Adipocyte (in vitro differentiated cells): ENCODE measurements around the gene ZFP91.

Experiments
- DNase-seq: peaks from one replicate; pipeline ENCODE4 v3.0.0-alpha.2; 2015; ENCODE audit warnings: low read depth
- H3K27me3 ChIP-seq: replicated peaks from 2 replicates; pipeline ENCODE4 v1.7.0; 2013; ENCODE audit warnings: mild to moderate bottlenecking, low read length, moderate library complexity; ENCODE audit not compliant: control insufficient read depth, insufficient read depth
- H3K36me3 ChIP-seq: 2 replicates; pipeline ENCODE4 v1.7.0; 2013; ENCODE audit warnings: low read length, mild to moderate bottlenecking, moderate library complexity; ENCODE audit not compliant: control insufficient read depth, insufficient read depth, severe bottlenecking
- H3K4me1 ChIP-seq: 2 replicates; pipeline ENCODE4 v1.7.0; 2013; ENCODE audit warnings: mild to moderate bottlenecking, low read length, moderate library complexity; ENCODE audit not compliant: control insufficient read depth, insufficient read depth
- H3K4me3 ChIP-seq: 2 replicates; pipeline ENCODE4 v1.7.0; 2013; ENCODE audit warnings: mild to moderate bottlenecking, low read length, moderate library complexity
- H3K9ac ChIP-seq: 2 replicates; pipeline ENCODE4 v1.7.0; 2013; ENCODE audit warnings: mild to moderate bottlenecking, low read length, moderate library complexity
- H3K9me3 ChIP-seq: 2 replicates; pipeline ENCODE4 v1.7.0; 2013; ENCODE audit warnings: mild to moderate bottlenecking, low read length, moderate library complexity; ENCODE audit not compliant: control insufficient read depth

ZFP91 gene

DNA sequence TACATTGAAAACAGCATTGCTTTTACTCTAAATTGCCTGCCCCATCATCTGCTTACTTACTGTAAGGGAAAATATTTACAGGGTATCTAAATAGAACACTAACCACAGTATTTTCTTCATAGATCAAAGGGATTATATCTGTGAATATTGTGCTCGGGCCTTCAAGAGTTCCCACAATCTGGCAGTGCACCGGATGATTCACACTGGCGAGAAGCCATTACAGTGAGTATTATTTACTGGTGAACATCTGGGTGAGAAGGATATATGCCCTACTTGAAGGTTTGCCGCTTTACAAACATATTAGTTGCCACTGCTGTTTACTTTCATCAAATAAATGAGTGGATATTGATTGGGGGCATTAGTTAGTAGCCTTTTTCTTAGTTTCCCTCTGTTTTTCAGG, 37.7 kb downstream of the ZFP91 start:
- DNase-seq = peak; percentile 80
- Histone ChIP-seq H3K36me3 (peaks cover 88% of the 10 kb centered on the region), H3K4me3 (peak overlapping the region; percentile 16), H3K9me3 (no peaks in the 10 kb centered on the region), H3K4me1 (peaks cover 40% of the 10 kb centered on the region), H3K27me3 (no peaks in the 10 kb centered on the region), H3K9ac (peak overlapping the region; percentile 3)

DNA sequence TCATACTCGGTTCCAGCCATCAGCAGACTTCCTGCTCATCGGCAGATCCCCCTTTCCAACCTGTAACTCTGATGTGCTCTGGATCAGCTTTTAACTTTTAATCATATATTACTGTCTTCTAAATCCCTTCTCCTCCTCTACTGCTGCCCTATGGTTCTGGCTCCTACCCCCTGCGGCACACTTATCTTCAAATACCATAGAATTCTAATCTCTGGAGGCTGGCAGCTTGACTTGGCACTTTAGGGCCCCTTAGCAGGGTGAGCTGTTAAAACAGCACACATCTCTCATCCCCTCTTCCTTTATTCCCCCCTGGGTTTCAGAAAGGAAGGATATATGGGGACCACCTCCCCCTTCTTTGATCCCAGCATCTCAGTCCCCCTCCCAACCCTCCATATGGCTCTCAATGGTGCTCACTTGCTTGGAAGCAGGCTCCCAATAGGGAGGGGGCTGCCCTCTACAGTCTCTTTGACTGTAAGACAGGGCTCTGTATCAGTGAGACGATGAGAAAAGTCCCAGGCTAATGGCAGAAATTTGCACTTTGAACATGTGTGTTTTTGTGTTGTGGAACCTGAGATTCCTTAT, 39.2 kb downstream of the ZFP91 start:
- Histone ChIP-seq H3K27me3 (no peaks in the 10 kb centered on the region), H3K9ac (peak overlapping the region; percentile 14), H3K4me3 (no peak overlapping the region), H3K9me3 (no peaks in the 10 kb centered on the region), H3K4me1 (peaks cover 40% of the 10 kb centered on the region), H3K36me3 (peaks cover 87% of the 10 kb centered on the region)
- DNase-seq = no peak

DNA sequence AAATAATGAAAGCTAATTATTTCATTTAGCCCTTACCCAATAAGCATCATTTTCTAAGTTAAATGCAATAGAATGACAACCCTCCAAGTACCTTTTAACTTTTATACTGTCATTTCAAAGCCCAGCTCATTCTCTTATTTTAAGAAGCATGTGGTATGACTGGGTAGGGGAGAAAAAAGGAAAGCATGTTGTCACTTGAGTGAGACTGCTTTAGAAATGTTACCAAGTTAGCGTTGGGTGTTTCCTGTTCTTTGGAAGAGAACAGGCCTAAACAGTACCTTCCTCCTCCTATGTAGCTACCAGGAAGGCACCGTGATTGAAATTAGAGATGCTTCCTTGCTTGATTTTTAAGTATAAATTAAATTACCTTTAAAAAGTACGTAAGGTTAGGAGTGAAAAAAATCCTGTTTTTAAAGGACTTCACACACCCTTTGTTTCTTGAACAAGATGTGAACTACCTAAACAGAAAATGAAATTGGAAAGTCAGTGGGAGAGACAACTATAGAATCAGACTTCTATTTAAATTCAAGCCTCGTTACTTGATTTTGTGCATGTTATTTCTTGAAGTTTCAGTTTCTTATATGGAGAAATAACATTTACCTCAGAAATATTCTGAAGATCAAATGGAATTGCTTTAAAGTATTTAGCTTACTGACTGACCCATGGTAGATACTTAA, 42.9 kb downstream of the ZFP91 start:
- DNase-seq = no peak
- Histone ChIP-seq H3K4me1 (peaks cover 50% of the 10 kb centered on the region), H3K9me3 (no peaks in the 10 kb centered on the region), H3K27me3 (no peaks in the 10 kb centered on the region), H3K9ac (no peak overlapping the region), H3K36me3 (peaks cover 82% of the 10 kb centered on the region), H3K4me3 (no peak overlapping the region)

DNA sequence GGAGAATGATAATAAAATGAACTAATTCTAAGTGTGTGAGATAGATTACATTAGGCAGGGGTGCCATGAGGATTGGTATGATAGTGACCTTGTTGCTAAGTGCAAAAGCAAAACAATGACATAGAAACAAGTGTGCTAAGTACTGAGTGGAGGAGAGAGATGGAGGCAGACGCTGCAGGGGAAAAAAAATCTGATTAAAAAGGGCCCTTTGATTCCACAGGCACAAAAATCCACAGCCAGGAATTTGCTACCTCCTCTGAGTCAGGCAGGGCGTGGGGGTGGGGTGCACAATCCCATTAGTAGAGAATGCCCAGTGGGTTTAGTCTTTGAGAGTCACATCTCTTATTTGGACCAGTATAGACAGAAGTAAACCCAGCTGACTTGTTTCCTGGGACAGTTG, 43.5 kb downstream of the ZFP91 start, which contains the start of gene CNTF:
TSS of gene CNTF (plus strand) at position 322 of the 400 bp plus-strand sequence. CDS start 88 bp downstream, outside the sequence.
- peaks cover 76% of the 10 kb centered on the region for H3K36me3 ChIP-seq
- H3K4me3 ChIP-seq = no peak within 1 kb of the TSS
- peaks cover 50% of the 10 kb centered on the region for H3K4me1 ChIP-seq

DNA sequence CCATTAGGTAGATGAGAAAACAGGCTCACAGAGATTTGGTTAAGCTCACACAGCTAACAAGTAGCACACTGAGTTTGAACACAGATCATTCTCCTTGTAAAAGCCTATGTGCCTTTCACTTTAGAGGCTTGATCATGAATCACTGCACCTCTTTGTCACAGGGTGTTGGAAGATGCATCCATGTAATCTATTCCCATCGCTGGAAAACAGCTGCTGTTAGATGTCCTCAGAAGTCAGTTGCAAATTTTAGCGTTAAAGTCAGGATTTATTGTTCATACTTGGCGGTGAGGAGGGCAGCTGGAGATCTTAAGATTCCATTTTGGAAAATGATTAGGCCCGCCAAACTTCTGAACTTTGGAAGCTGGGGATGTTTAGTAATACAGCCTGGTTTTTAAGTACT, 46.2 kb downstream of the ZFP91 start:
- no peak overlapping the region for H3K9ac ChIP-seq
- no peak overlapping the region for H3K4me3 ChIP-seq
- peaks cover 47% of the 10 kb centered on the region for H3K4me1 ChIP-seq
- H3K36me3 ChIP-seq = peaks cover 50% of the 10 kb centered on the region
- H3K27me3 ChIP-seq = no peaks in the 10 kb centered on the region
- no peaks in the 10 kb centered on the region for H3K9me3 ChIP-seq
- DNase-seq = no peak

More for the DNA sequence above, 43.5 kb downstream of the ZFP91 start, which contains the start of gene CNTF:
- Histone ChIP-seq H3K27me3 (no peaks in the 10 kb centered on the region), H3K9ac (no peak within 1 kb of the TSS), H3K9me3 (no peaks in the 10 kb centered on the region)
- DNase-seq = no peak

DNA sequence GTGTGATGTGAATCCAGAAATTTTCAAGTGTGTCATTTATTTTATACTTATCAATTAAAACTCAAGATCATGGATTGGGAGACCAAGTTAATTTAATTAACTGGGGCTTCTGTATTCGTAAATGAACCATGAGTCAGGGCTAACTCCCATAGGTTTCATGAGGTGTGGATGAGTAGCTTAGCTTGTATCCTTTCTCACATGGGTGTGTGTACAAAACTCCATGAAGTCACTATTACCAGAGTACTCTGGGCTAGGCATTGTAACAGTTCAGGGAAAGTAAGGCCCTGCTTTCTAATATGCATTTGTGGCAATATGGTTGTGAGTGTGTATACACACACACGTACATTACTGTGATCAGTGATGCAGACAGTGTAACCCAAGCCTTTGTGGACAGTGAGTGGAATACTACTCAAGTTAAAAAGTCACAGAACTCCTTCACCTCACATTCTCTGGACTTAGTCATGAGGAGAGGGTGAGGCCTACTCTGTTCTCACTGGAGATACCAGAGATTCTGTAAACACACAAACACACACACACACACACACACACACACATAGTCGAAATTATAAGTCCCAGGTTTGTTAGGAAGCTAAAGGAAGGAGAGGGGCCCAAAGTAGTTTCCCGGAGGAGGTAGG, 47.1 kb downstream of the ZFP91 start:
- Histone ChIP-seq H3K4me1 (peaks cover 44% of the 10 kb centered on the region), H3K27me3 (no peaks in the 10 kb centered on the region), H3K36me3 (peaks cover 43% of the 10 kb centered on the region), H3K9ac (no peak overlapping the region), H3K4me3 (no peak overlapping the region), H3K9me3 (no peaks in the 10 kb centered on the region)
- peak; percentile 33 for DNase-seq

DNA sequence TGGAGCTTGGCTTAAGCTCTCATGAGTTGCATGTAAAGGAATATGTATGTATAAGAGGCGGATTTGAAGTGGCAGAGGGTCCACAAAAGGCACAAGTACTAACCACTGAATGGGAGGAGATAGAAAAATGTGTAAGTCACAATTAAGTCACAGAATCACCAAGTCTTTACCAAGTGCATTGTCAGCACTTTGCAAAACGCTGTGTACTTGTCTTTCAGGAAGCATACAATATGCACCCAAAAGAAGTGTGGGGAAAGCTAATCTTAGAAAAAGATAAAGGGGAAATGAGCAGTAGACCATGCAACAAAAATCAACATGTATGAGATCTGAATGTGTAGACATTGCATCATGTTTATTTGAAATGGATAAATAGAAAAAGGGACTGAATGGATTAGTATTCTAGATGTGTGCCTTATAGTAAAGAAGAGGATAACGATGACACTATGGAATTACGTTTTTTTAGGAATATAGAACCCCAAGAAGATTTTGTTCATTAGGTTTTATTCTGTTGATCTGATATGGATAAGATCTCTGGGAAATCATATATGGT, 48.1 kb downstream of the ZFP91 start:
- H3K9ac ChIP-seq = peak overlapping the region; percentile 71
- peaks cover 44% of the 10 kb centered on the region for H3K4me1 ChIP-seq

DNA sequence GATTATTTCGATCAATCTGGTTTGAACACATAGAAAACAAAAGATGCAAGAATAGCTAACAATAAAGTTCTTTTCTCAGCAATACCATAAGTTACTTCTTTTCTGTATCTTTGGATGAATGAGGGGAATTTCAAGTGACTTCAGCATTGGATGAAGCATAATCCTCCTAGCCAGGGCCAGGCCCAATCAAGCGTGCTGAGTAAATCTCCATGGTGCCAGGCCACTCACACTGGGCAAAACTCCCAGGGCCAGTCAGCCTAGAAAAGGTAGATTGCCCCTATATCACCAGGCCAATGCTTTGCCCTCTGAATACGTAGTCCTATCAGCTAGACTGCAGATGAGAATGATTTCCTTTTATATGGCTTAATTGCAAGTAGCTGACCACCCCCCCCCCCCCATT, 49.6 kb downstream of the ZFP91 start:
- H3K4me3 ChIP-seq = peak overlapping the region; percentile 52
- H3K27me3 ChIP-seq = no peaks in the 10 kb centered on the region
- H3K9ac ChIP-seq = peak overlapping the region; percentile 71
- DNase-seq = no peak
- H3K4me1 ChIP-seq = peaks cover 44% of the 10 kb centered on the region
- H3K9me3 ChIP-seq = no peaks in the 10 kb centered on the region
- peaks cover 22% of the 10 kb centered on the region for H3K36me3 ChIP-seq

More for the DNA sequence above, 48.1 kb downstream of the ZFP91 start:
- Histone ChIP-seq H3K36me3 (peaks cover 36% of the 10 kb centered on the region), H3K9me3 (no peaks in the 10 kb centered on the region), H3K27me3 (no peaks in the 10 kb centered on the region), H3K4me3 (peak overlapping the region; percentile 52)
- no peak for DNase-seq

DNA sequence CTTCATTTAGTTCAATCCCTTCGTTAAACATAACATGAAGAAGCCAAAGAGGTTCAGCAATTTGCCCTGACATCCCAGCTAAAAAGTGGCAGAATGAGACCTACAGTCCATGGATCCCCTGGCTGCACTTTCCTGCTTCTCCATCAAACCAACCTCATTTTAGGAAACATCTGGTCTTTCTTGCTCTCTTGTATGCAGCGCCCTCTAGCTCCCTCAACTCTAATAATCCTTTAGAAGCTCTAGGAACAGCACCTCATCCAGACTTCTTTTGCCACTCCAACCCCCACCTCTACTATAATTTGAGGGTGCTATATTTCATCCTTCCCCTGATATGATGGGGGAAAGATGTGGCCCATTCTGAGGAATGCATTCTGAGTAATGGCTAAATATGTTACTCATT, 51.0 kb downstream of the ZFP91 start:
- peak; percentile 73 for DNase-seq
- Histone ChIP-seq H3K4me1 (peaks cover 41% of the 10 kb centered on the region), H3K4me3 (no peak overlapping the region), H3K27me3 (no peaks in the 10 kb centered on the region), H3K36me3 (peaks cover 8% of the 10 kb centered on the region), H3K9me3 (no peaks in the 10 kb centered on the region), H3K9ac (no peak overlapping the region)

DNA sequence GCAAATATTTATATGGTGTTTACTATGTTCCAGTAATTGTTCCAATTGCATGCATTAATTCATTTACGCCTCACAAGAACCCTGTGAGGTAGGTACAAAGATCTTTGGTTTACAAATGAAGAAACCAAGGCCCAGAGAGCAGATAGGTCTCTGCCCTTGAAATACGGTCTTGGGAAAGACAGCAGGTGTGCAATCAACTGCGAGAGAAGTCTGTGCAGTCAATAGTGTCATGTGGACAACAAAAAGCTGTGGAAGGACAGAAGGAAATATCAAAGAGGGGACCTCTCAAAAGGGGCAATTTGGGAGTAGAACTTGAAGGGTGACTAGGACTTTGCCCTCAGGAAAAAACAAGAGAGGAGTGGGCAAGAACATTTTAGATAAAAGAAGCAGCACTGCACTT, 52.5 kb downstream of the ZFP91 start:
- Histone ChIP-seq H3K4me1 (peaks cover 29% of the 10 kb centered on the region), H3K9me3 (no peaks in the 10 kb centered on the region), H3K36me3 (no peaks in the 10 kb centered on the region), H3K27me3 (no peaks in the 10 kb centered on the region), H3K4me3 (no peak overlapping the region), H3K9ac (no peak overlapping the region)
- no peak for DNase-seq

DNA sequence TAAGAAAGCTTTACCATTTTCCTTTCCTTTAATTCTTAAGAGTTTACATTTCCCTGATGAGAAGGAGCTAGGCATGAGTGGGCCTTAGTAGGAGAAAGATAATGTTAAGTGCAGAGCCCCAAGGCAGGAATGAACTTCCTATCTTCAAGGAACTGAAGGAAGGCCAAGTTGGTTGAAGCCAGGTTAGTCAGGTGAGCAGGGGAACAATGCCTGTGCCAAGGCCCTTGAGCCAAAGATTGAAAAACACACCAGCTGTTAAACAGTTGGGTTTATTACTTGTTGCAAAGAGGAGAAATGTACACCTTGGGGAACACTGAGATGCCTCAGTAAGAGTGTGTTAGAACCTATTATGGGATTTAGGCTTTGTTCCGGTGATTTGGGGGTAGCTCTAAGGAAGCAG, 53.6 kb downstream of the ZFP91 start:
- no peaks in the 10 kb centered on the region for H3K27me3 ChIP-seq
- H3K4me1 ChIP-seq = peaks cover 20% of the 10 kb centered on the region
- H3K36me3 ChIP-seq = no peaks in the 10 kb centered on the region
- no peaks in the 10 kb centered on the region for H3K9me3 ChIP-seq
- no peak for DNase-seq
- H3K4me3 ChIP-seq = no peak overlapping the region
- no peak overlapping the region for H3K9ac ChIP-seq
